Body of pancreas (tissue), 4 donors: Measurements from ENCODE around the gene SMIM43.

Experiments used
- CTCF ChIP-seq, 7 experiments: fragments of 450-650 bp in 4 of 7; fragments of 200-600 bp in 3 of 7; sonication (generic) in 3 of 7; IDR thresholded peaks; one replicate each; pipeline ENCODE4 v1.5.1; 2016 to 2019; ENCODE audit warnings: antibody characterized with exemption in 7 of 7
- POLR2A ChIP-seq, 3 donors: fragments of 450-650 bp; IDR thresholded peaks; one replicate each; pipeline ENCODE4 v1.6.1; 2016; ENCODE audit warnings: antibody characterized with exemption in 3 of 3, mild to moderate bottlenecking in 2 of 3

DNA sequence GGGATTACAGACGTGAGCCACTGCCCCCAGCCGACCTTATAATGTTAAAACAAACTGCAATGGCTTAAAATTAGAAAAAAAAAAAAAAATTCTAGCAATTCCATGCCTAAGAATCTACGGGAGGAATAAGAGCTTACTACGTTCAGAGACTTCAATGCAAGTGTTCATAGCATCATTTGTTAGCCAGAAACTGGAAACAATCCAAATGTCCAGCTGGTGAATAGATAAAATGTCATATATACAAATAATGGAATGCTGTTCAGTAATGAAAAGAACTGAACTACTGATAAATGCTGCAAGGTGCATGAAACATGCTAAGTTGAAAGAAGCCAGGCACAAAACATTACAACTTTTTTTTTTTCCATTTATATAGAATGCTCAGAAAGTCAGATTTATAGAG is 41.4 kb upstream of the SMIM43 start:
- TF ChIP-seq POLR2A (IDR thresholded peaks at IDR 0.05) (no peak), CTCF (IDR thresholded peaks at IDR 0.05) (no peak)
